GM23248 (cell line): Measurements from ENCODE around the gene CLEC3B.

ENCODE experiments used
- EZH2 ChIP-seq: fragments of 200-600 bp; sonication (generic); IDR thresholded peaks from 2 replicates; pipeline ENCODE4 v1.6.1; 2018; ENCODE audit warnings: antibody characterized with exemption, mild to moderate bottlenecking; ENCODE audit not compliant: insufficient read depth, poor library complexity, severe bottlenecking
- EZH2phosphoT487 ChIP-seq: fragments of 200-600 bp; sonication (generic); IDR thresholded peaks from 2 replicates; pipeline ENCODE4 v1.6.1; 2018; ENCODE audit warnings: antibody characterized with exemption, moderate library complexity, mild to moderate bottlenecking, low read depth; ENCODE audit not compliant: insufficient read depth

GRCh38 chr3:45026957-45027356 is 854 bp downstream of the CLEC3B start:
- TF ChIP-seq EZH2 (no peak), EZH2phosphoT487 (no peak)
